ENCODE results near the gene DUSP14.
"Not testable (repeated sequence)": the region's sequence is repeated elsewhere in the genome, so short reads cannot be mapped to it uniquely, and the experiment has no call there.

DUSP14 gene

DNA sequence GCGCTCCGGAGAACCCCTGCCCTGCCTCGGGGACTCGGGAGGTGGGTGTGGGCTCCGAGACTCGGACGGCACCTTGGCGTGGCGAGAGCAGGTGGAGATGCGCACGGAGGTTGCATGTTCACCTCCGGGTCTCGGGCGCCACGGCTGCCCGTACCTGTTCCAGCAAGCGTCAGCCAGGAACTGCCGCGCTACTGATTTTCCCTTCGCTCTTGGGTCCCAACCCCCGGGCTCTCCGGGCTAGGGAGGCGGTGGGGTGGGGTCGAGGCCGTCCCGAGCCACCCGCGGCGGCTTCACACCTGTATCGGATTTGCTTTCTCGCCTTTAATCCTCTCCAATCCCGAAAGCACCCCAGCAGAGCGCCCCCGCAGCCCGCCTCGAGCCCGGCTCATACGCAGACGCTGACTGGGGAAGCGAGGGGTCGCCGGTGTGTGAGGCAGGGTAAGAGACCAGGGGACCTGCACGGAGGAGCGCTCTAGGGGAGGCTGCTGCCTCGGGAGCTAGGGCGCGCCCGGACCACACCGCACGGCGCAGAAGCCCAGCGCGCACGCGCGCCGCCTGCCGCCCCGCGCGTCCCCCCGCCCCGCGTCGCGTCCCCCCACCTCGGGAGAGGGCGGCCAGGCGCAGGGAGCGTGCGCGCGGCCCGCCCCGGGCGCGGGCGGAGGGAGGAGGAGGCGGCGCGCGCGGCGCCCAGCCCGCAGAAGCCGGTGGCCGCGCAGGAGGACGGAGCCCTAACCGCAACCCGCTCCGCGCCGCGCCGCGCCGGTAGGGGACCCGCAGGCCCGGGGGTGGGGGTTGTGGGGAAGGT is at the start of gene DUSP14:
Gene DUSP14 (plus strand): TSS at position 695 of the 805 bp plus-strand sequence. CDS start 22,382 bp downstream, outside the sequence.
- H3K4me1 ChIP-seq (ENCODE audit: insufficient read depth, low read length) = peaks cover 12% of the 10 kb centered on the region; the same call in 1 of the 2 replicates
- H3K9ac ChIP-seq (ENCODE audit: low read depth, low read length) = peak within 1 kb of the TSS; percentile 86
- H3K36me3 ChIP-seq (ENCODE audit: insufficient read depth, low read length) = no peaks in the 10 kb centered on the region
- no peaks in the 10 kb centered on the region for H3K9me3 ChIP-seq (ENCODE audit: control insufficient read depth, insufficient read depth, low read length)

DNA sequence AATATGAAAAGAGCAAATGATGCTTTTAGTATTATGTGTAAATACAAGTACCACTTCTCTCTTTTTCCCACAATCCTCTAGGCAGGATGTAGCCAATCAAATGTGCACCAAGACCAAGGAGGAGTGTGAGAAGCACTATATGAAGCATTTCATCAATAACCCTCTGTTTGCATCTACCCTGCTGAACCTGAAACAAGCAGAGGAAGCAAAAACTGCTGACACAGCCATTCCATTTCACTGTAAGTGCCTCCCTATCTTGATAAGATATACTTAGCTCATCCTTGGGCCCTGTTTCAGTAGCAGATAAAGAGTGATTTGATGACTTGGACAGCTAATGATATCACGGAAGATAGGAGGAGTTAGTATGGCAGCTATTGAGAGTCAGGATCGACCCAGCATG is 49.3 kb upstream of the DUSP14 start:
- H3K9ac ChIP-seq (ENCODE audit: low read depth, low read length) = no peak overlapping the region
- no peaks in the 10 kb centered on the region for H3K9me3 ChIP-seq (ENCODE audit: control insufficient read depth, insufficient read depth, low read length)
- no peaks in the 10 kb centered on the region for H3K4me1 ChIP-seq (ENCODE audit: insufficient read depth, low read length)
- peaks cover 5% of the 10 kb centered on the region; the same call in 1 of the 2 replicates for H3K36me3 ChIP-seq (ENCODE audit: insufficient read depth, low read length)

- H3K9me3 ChIP-seq (ENCODE audit: control insufficient read depth, insufficient read depth, low read length); H3K9ac ChIP-seq (ENCODE audit: low read depth, low read length); H3K36me3 ChIP-seq (ENCODE audit: insufficient read depth, low read length); H3K4me1 ChIP-seq (ENCODE audit: insufficient read depth, low read length): not testable (repeated sequence)
Measured at GRCh38 chr17:37441369-37442014, 48.2 kb upstream of the DUSP14 start.

GRCh38 chr17:37446027-37446426 is 43.7 kb upstream of the DUSP14 start:
- Histone ChIP-seq H3K36me3 (ENCODE audit: insufficient read depth, low read length) (no peaks in the 10 kb centered on the region; the same call in 1 of the 2 replicates), H3K4me1 (ENCODE audit: insufficient read depth, low read length) (peaks cover 5% of the 10 kb centered on the region; the same call in 1 of the 2 replicates), H3K9ac (ENCODE audit: low read depth, low read length) (no peak overlapping the region), H3K9me3 (ENCODE audit: control insufficient read depth, insufficient read depth, low read length) (no peaks in the 10 kb centered on the region)

- no peak overlapping the region for H3K9ac ChIP-seq (ENCODE audit: low read depth, low read length)
- no peaks in the 10 kb centered on the region for H3K36me3 ChIP-seq (ENCODE audit: insufficient read depth, low read length)
- no peaks in the 10 kb centered on the region for H3K9me3 ChIP-seq (ENCODE audit: control insufficient read depth, insufficient read depth, low read length)
- peaks cover 5% of the 10 kb centered on the region; the same call in 1 of the 2 replicates for H3K4me1 ChIP-seq (ENCODE audit: insufficient read depth, low read length)
Measured at GRCh38 chr17:37447641-37448040, 42.0 kb upstream of the DUSP14 start.

DNA sequence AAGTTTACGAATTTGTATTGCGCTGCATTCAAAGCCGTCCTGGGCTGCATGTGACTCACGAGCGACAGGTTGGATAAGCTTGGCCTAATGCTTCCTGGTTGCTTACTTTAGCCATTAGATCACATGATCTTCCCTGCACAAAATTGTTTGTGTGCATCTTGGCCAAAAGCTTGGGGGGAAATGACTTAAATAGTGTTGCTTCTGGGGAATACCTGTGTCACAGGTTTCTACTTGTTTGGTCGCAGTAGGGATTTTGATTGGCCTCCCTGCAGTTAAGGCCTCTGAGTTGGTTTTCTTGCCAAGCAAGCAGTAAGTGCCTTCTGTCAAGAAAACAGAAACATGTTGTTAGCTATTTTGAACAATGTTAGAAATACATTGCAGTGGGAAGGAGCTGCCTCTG is 39.6 kb upstream of the DUSP14 start:
- H3K9me3 ChIP-seq (ENCODE audit: control insufficient read depth, insufficient read depth, low read length) = no peaks in the 10 kb centered on the region
- no peaks in the 10 kb centered on the region for H3K36me3 ChIP-seq (ENCODE audit: insufficient read depth, low read length)
- no peak overlapping the region for H3K9ac ChIP-seq (ENCODE audit: low read depth, low read length)

GRCh38 chr17:37457801-37458200 is 31.9 kb upstream of the DUSP14 start:
- not testable (repeated sequence) for H3K9me3 ChIP-seq (ENCODE audit: control insufficient read depth, insufficient read depth, low read length); H3K4me1 ChIP-seq (ENCODE audit: insufficient read depth, low read length); H3K36me3 ChIP-seq (ENCODE audit: insufficient read depth, low read length); H3K9ac ChIP-seq (ENCODE audit: low read depth, low read length)

More for the DNA sequence above, 39.6 kb upstream of the DUSP14 start:
- H3K4me1 ChIP-seq (ENCODE audit: insufficient read depth, low read length) = peaks cover 5% of the 10 kb centered on the region; the same call in 1 of the 2 replicates

DNA sequence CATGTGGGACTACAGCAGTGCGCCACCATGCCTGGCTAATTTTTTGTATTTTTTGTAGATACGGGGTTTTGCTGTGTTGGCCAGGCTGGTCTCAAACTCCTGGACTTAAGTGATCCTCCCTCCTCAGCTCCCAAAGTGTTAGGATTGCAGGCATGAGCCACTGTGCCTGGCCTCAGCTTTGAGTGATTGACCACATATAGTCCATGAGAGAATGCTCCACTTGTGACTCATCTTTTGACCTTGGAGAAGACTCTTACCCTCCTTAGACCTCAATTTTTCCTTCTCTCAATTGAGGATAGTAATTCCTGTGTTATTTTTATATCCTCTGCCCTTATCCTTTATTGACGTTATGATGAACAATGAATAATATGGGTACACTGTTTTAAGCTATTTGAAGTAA is 30.9 kb upstream of the DUSP14 start:
- H3K9me3 ChIP-seq (ENCODE audit: control insufficient read depth, insufficient read depth, low read length) = no peaks in the 10 kb centered on the region
- H3K36me3 ChIP-seq (ENCODE audit: insufficient read depth, low read length) = no peaks in the 10 kb centered on the region
- no peak overlapping the region for H3K9ac ChIP-seq (ENCODE audit: low read depth, low read length)
- H3K4me1 ChIP-seq (ENCODE audit: insufficient read depth, low read length) = no peaks in the 10 kb centered on the region

DNA sequence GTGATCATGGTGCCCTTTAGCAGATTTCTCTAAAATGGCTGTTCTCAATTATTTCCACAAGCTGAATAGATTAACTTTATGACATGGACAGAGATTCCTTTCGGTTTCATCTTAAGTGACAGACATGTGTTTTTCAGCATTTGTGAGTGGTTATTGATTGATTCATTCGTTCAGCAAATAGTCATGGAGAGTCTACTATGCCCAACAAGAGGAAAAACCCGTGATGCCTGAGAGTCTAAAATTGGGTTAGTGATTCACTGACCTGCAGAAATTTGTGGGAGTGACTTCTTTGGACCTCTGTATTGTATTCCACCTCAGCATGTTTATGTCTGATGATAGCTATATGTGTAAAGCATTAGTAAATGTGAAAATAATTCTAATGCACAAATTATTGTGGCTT is 28.0 kb upstream of the DUSP14 start:
- H3K36me3 ChIP-seq (ENCODE audit: insufficient read depth, low read length) = no peaks in the 10 kb centered on the region
- H3K4me1 ChIP-seq (ENCODE audit: insufficient read depth, low read length) = no peaks in the 10 kb centered on the region
- no peaks in the 10 kb centered on the region for H3K9me3 ChIP-seq (ENCODE audit: control insufficient read depth, insufficient read depth, low read length)
- H3K9ac ChIP-seq (ENCODE audit: low read depth, low read length) = no peak overlapping the region

- Histone ChIP-seq H3K4me1 (ENCODE audit: insufficient read depth, low read length) (no peaks in the 10 kb centered on the region), H3K36me3 (ENCODE audit: insufficient read depth, low read length) (no peaks in the 10 kb centered on the region), H3K9me3 (ENCODE audit: control insufficient read depth, insufficient read depth, low read length) (no peaks in the 10 kb centered on the region), H3K9ac (ENCODE audit: low read depth, low read length) (no peak overlapping the region)
Measured at GRCh38 chr17:37462492-37462891, 27.2 kb upstream of the DUSP14 start.

GRCh38 chr17:37463039-37463438 is 26.7 kb upstream of the DUSP14 start:
- no peak overlapping the region for H3K9ac ChIP-seq (ENCODE audit: low read depth, low read length)
- no peaks in the 10 kb centered on the region for H3K9me3 ChIP-seq (ENCODE audit: control insufficient read depth, insufficient read depth, low read length)
- no peaks in the 10 kb centered on the region for H3K36me3 ChIP-seq (ENCODE audit: insufficient read depth, low read length)
- no peaks in the 10 kb centered on the region for H3K4me1 ChIP-seq (ENCODE audit: insufficient read depth, low read length)

DNA sequence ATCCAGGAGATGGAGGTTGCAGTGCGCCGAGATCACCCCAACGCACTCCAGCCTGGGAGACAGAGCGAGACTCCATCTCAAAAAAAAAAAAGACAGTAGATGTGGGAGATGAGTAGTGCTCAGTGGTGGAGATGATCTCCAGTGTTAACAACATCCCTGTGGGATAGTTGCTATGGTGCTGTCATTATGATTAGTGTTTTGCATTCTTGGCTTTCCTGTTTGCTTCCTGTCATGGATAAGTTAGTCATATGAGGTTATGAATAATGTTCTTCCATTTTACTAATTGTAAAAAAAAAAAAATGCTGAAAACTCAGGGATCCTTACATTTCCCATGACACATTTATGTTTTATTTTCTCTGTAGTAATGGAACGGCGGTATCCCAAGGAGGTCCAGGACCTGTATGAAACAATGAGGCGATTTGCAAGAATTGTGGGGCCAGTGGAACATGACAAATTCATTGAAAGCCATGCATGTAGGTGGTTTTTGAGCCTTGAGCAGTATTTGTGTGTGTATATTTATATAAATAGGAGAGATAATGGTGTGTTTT is 24.5 kb upstream of the DUSP14 start:
- Histone ChIP-seq H3K36me3 (ENCODE audit: insufficient read depth, low read length) (no peaks in the 10 kb centered on the region; the same call in 1 of the 2 replicates), H3K4me1 (ENCODE audit: insufficient read depth, low read length) (no peaks in the 10 kb centered on the region), H3K9ac (ENCODE audit: low read depth, low read length) (no peak overlapping the region), H3K9me3 (ENCODE audit: control insufficient read depth, insufficient read depth, low read length) (no peaks in the 10 kb centered on the region)

DNA sequence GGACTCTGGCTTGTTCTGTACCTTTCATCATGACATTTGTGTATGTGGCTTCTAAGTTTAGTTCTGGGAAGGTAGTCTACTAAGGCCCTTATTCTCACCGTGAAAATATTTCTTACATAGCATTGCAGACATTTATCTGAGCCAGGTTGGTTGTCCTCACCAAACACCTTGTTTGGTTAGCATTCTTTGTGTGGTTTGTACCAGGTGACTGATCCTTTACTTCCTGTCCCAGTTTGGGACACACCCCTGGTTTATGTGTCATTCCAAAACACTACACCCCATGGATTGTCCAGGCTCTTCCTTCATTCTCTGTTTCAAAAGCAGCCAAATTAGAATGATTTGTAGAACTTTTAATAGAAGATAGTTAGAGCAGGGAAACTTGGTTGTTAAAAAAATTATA is 23.2 kb upstream of the DUSP14 start:
- Histone ChIP-seq H3K9me3 (ENCODE audit: control insufficient read depth, insufficient read depth, low read length) (no peaks in the 10 kb centered on the region), H3K9ac (ENCODE audit: low read depth, low read length) (no peak overlapping the region), H3K36me3 (ENCODE audit: insufficient read depth, low read length) (no peaks in the 10 kb centered on the region; the same call in 1 of the 2 replicates), H3K4me1 (ENCODE audit: insufficient read depth, low read length) (no peaks in the 10 kb centered on the region)

GRCh38 chr17:37470181-37470580 is 19.5 kb upstream of the DUSP14 start:
- H3K9me3 ChIP-seq (ENCODE audit: control insufficient read depth, insufficient read depth, low read length) = no peaks in the 10 kb centered on the region
- no peak overlapping the region for H3K9ac ChIP-seq (ENCODE audit: low read depth, low read length)
- peaks cover 4% of the 10 kb centered on the region; the same call in 1 of the 2 replicates for H3K36me3 ChIP-seq (ENCODE audit: insufficient read depth, low read length)
- no peaks in the 10 kb centered on the region for H3K4me1 ChIP-seq (ENCODE audit: insufficient read depth, low read length)
